HG03108 (cell line): Measurements from ENCODE around the gene ZBTB40.

ENCODE experiments used
- ATAC-seq: cut with Tn5 transposase; IDR thresholded peaks from one replicate; pipeline ENCODE4 v1.9.1; 2021; ENCODE audit warnings: moderate library complexity; ENCODE audit not compliant: unreplicated experiment

Gene ZBTB40

DNA sequence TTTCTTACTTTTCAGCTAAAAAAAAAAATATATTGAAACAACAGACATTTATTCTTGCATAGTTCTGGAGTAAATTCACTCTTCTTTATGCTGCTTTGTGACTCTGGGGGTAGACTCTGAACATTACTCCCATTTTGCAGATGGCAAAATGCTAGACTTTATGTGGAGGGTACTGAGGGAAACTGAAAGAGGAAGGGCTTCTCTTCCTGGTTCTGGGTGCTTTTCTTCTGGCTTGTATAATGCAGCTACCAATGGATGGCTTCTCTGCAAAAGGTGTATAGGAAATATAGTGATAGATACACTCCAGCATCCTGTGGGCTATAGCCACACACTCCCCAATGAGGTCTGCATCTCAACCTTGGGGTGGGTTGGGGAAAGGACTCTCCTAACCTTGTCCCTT is 19.7 kb upstream of the ZBTB40 start:
- no peak for ATAC-seq

DNA sequence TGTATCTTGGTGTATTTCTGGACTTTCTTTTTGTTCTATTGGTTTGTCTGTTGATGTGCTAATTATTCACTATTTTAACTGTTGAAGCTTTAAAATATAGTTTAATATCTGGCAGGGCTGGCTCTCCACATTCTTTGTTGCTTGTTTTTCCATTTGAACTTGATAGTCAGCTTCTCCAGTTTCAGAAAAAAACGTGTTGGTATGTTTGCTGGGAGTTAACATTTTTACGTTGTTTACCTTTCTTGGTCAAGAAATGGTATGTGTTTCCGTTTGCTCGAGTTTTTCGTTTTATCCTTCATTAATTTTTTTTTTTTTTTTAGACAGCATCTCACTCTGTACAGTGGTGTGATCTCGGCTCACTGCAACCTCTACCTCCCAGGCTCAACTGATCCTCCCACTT is 16.9 kb upstream of the ZBTB40 start:
- no peak for ATAC-seq

DNA sequence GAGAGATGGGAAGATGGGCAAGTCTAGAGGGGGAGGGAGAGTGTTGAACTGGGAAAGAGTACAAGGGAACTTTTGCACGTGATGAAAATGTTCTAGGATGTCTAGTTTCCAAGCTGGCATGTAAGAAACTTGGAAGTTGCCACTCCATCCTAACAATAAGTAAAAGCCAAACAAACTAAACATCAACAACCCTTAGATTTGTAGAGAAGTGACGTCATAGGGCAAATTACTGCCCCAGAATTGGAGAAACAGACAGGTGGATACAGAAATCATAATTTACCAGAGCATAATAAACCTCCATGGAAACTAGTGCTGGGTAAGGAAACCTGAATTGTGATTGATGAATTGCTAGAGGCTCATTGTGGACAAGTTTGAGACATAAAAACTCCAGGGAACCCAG is 14.7 kb upstream of the ZBTB40 start:
- no peak for ATAC-seq

DNA sequence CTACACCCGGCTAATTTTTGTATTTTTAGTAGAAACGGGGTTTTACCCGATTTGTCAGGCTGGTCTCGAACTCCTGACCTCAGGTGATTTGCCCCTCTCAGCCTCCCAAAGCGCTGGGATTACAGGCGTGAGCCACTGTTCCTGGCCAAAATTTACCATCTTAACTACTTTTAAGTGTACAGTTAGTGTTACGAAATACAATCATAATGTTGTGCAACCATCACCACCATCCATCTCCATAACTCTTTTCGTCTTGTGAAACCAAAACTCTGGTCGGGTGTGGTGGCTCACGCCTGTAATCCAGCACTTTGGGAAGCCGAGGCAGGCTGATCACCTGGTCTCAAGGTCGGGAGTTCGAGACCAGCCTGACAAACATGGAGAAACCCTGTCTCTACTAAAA is 14.1 kb upstream of the ZBTB40 start:
- ATAC-seq, result no peak

DNA sequence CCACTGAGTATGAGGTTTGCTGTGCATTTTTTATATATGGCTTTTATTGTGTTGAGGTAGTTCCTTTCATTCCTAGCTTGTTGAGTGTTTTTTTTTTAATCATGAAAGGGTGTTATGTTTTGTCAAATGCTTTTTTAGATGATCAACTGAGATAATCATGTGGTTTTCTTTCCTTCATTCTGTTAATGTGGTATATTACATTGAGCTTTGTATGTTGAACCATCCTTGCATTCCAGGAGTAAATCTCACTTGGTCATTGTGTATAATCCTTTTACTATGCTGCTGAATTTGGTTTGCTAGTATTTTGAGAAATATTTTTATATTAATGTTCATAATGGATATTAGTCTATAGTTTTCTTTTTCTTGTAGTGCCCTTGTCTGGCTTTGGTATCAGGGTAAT is 11.1 kb upstream of the ZBTB40 start:
- no peak for ATAC-seq

DNA sequence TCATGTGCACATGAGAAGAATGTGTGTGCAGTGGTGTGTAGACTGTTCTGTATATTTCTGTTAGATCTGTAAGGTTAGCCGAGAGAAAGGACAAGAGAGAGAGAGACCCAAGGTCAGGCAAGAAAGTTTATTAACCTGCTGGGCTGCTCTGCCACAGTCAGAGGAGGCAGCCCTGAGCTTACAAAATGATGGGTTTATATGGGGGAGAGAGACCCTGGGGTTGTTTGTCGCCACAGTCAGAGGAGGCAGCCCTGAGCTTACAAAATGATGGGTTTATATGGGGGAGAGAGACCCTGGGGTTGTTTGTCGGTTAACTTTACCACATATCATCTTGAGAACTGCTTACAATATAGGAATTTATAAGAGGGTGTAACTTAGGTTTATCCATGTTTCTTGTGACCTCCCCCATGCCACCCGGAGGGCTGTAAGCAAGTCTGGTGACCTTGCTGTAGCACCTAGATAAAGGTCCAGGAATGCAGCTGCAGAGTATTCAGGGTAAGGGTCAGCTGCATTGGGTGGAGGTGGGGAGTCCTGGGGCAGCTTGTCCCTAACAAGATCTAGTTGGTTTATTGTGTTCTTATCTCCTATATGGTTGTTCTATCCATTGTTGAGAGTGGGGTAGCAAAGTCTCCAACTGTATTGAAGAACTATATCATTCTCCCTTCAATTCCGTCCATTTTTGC is 9.3 kb upstream of the ZBTB40 start:
- ATAC-seq, result no peak

DNA sequence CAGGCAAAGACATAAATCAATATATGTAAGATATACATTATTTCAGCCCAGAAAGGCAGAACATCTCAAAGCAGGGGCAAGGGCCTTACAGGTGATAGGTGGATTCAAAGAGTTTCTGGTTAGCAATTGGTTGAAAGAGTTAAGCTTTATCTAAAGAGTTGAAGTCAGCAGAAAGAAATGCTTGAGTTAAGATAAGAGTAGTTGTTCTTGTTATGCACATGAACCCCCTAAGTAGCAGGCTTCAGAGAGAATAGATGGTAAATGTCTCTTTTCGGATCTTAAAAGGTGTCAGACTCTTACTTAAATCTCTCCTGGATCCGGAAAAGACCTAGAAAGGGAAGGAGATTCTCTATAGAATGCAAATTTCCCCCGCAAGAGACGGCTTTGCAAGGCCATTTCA is 8.3 kb upstream of the ZBTB40 start:
- ATAC-seq, result no peak

DNA sequence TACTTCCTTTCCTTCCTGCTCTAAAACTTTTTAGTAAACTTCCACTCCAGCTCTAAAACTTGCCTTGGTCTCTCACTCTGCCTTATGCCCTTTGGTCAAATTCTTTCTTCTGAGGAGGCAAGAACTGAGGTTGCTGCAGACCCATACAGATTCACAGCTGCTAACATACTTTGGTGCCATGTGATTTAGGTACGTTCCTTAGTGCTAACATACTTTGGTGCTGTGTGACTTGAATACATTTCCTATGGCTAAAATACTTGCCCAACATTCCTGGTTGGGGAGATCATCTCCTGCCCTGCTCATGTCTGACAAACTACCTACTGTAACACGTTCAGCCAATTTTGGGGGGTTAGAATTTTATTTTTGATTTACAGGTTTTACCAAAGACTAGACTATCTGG is 6.8 kb upstream of the ZBTB40 start:
- ATAC-seq, result no peak

DNA sequence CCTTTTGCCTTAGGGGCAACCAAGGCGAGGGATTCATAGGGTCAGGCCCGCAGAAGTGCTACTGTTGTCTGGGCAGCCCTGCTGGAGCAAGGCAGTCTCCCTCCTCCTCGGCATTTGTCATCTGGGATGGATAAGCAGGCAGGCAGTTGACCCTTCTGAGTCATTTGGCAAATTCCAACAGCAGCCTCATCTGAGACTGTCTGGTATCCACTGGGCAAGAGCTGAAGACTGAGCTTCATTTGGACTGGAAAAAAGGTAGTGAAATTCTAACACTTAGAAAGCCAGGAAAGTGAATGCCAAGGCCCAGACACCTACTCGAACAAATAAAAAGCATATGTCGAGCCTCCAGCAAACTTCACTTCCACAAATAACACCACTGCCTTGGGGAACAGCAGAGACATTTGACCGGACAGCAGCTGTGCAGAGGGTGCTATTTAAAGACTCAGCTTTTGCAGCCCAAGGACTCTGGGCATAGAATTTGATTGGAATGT is 4.0 kb upstream of the ZBTB40 start:
- no peak for ATAC-seq

DNA sequence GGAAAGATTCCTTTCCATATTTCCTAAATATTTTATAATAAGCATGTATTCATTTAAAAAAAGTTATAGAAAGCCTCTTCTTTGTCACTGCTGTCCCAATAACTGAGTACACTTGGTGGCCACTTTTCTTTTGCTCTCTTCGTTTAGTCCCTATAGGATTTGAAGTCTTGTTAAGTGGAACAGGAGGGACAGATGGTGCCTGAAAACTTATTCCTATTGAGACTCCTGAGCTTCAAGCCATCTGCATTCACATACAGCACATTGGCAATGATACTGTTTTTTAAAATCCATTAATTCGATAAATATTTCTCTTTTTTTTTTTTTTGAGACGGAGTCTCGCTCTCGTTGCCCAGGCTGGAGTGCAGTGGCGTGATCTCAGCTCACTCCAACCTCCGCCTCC is 2.0 kb upstream of the ZBTB40 start:
- ATAC-seq, result no peak

DNA sequence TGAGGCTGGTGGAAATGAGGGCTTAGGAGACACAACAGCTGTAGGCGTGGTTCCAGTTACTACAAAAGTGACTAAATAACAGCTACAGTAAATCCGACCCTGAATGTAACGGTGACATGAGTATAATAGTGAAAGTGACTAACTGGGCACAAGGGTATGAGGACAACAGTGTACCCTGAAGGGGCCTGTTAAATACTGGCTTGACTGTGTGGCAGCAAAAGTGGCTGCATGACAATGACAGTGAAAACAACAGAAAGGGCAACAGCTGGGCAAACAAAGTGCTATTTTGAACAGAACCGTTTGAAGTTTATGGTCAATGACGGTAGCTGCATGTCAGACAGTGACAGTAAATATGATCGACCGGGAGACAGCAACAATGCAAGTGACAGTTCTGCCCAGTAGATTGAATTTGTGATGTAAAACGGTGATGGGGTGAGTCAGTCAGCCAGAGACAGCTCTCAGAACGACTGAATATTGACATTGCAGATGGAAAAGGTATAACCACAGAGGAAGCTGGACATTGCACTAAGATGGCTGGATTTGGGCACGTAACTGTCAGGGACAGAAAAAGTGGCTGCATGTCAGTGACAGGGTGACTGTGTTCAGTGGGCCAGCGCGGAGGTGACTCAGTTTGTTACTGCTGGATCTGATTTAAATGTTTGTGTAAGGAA is 1.2 kb upstream of the ZBTB40 start:
- no peak for ATAC-seq

DNA sequence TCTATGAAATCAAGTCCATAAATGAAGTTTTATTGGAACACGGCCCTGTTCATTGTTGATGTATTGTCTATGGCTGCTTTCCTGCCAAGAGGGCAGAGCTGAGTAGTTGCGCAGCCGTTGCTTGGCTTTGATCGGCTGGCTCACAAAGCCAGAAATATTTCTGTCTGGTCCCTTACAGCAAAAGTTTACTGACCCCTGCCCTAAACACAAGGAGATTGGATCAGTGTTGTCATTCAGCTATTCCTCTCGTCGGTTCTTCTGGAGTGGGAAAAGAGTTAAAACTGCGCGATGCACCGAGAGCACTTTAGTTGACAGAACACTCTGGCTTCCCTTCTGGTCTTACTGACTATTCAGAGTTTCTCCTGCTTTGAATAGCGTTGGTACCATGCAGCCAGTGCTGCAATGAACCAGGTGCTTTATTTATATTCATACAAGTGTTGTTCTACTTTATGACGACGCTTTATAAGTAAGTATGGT is 868 bp downstream of the ZBTB40 start:
- ATAC-seq, result peak; percentile 18

DNA sequence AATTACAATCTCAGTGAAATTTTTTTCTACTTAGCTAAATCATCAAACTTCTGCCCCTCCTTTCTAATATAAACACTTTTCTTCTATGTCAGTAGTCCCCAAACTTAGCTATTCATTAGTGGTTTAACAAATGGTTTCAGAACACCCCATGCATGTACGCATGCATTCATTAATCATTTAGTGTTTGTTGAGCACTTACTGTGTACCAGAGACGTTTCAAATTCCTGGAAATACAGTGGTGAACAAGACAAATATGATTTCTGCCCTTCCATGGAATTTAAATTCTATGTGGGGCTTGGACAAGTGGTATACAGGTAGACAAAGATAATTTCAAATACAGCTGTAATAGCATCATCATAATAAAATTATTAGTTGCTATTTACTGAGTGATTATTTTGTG is 1.5 kb downstream of the ZBTB40 start:
- ATAC-seq, result no peak

DNA sequence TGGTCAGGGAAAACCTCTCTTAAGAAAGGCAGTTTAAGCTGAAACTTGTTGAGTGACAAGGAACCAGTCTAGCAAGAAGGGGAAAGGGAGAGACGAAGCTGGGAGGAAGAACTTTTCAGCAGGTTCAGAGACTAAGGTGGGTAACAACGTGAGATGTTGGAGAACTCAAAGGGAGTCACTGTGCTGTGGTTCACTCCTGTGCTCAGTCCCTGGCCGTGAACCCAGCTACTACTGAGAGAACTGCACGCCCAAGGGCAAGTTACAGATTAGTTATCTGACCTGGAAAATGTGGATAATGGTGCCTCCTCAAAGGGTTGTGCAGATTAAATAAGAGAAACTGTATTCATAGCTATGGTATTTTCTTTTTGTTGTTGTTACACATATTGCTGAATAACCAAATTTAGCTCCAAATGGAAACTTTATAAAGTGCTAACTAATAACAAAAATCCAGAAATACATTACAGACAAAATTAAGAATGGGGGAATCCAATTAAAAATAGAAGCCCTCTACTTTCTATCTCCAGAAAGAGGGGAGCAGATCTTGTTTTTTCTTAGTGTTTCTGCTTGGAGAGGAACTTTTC is 2.9 kb downstream of the ZBTB40 start:
- ATAC-seq, result no peak

DNA sequence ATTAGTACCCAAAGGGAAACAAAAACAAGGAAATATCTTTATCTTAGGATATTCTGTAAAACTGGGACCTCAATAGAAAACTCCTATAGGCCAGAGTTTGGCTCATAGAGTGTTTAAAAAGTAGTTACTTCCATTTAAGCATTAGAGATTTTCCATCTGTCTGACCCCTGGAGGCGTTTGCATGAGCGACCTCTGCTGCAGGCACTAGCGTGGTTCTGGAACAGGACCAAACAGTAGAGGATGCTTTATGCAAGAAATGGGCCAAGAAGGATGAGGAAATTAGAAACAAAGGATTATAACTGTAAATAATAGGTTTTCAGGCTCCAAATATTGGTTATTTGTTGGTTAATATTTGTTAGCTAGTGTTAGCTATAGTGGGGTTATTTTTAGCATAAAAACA is 5.7 kb downstream of the ZBTB40 start:
- no peak for ATAC-seq

DNA sequence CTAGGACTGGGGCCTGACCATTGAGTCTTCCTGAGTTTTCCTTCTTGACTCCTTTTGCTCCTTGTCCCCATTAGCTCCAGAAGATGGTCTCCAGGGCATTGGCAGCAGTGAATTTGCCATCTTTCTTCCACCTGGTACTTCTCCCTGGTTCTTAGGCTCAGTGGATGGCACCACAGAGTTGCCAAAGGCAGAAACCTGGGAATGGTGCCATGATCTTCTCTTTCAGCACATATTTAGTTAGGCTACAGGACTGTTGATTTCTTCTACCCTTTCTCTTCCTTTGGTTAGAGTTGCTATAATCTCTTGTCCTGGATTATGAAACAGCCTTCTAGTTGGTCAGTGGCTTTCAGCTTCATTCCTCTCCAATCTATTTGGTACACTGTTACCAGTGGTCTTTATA is 6.2 kb downstream of the ZBTB40 start:
- no peak for ATAC-seq

DNA sequence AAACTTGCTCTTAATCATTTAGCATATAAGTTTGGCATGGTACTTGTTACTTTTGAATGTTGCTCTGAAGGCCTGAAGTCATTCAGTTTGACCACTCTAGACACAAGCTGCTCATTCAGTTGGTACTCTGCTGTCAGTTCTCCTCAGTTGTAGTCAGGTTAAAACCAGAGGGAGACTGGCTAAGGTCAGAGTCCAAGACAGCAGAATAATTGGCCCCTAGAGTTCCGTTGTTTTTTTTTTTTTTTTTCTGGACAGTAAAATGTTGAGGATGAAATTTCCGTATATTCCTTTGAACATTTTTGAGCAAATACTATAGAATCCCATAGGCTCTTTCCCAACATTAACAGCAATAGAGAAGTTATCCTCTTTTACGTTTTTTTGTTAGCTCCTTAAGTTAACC is 9.4 kb downstream of the ZBTB40 start:
- no peak for ATAC-seq

DNA sequence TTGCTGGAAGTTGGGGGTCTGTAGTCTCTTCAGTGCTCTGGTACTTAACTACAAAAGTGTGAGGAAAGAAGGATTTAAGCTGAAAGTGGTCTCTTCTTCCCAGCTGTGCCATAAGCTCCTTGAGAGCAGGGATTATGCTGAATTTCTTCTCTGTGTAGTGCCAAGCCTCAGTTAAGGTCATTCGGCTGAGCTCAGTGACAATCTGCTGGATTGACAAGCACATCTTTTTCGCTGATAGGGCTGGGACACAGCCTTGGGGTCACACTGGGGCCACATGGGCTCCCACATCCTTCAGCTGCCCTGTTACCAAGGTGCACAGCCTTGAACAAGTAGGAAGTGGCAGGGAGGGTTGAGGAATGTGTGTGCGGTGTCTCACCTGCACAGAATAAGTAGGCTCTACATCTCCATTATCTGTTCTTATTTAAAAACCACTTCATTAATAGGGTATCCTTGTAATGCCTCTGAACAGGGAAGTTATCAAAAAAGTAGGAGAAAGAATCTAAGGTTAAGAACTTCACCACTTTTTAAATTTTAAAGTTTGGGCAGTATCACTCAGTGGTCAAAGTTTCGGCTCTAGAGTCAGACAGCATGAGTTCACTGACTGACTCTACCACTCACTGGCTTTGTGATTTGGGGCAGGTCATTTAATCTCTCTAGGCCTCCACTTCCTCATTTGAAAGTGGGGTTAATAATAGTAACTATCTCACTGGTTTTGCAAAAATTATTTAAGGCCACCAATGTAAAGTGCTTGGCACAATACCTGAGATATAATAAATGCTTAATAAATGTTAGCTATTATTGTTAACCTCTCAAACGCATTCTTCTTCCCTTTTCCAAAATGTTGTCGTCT is 10.3 kb downstream of the ZBTB40 start:
- no peak for ATAC-seq

DNA sequence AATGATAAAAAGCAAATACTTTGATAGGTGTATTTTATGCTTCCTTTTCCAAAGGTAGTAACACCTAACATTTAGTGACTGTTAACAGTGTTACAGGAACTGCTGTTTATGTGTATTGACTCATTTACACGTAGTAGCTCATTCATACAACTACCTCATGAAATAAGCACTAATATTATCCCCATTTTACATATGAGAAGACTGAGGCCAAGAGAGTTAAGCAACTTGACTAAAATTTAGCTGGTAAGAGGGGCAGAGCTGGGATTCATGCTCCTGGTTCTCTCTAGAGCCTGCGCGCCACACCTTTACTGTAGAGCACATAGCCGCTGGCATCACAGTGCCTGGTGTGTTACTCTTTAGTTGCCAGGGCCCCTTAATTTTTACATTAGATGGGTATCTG is 11.3 kb downstream of the ZBTB40 start:
- ATAC-seq, result no peak

DNA sequence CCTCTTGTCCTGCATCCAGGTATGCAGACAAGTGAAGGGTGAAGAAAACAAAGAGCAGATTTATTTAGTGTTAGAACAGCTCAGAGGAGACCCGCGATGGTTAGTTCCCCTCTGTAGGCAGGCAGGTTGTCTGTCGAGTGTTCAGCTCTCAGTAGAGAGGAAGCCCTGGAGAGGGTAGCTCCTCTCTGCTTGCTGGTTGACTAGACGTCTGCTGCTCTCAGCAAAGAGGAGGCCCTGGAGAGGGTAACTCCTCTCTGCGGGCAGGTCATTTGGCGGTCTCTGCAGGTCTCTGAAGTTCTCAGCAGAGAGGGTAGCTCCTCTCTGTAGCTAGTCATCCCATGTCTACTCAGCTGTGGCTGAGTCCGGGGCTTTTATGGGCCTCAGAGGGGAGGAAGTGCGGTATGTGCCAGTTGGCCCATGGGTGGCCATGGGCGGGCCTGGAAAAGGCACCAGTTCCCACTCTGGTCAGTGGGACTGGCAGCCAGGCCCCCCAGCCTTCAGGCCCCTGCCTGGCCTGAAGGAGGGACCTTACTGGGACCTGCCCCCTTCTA is 13.4 kb downstream of the ZBTB40 start:
- ATAC-seq, result no peak

DNA sequence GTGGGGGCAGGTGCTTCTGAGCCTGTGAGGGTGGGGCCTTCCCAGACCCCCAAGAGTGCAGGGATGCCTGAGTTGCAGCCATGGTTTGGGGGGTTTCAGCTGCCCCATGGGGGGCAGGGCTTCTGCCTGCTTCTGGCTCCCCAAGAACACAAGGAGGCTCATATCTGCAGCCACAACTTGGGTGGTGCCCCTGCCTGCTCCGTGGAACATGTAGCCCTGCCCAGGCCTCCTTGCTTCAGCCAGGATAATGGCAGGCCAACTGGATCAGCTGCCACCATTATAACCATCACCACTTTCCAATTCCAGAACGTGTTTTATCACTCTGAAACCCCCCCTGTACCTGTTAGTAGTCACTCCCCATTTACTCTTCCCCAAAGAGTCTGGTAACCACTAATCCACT is 14.0 kb downstream of the ZBTB40 start:
- no peak for ATAC-seq
